ENCODE data around the gene ZBTB33. TPM values are rescaled to one million over a fixed set of nuclear protein-coding genes. Genes with fewer than 3 reads are reported as not detected.

ZBTB33 gene
- total and polyA plus RNA-seq, 2 of the 13 experiments (the other 11 are each of a cell fraction or from before 2014, with no cell fraction given), result 6.5 to 20.2 TPM

DNA sequence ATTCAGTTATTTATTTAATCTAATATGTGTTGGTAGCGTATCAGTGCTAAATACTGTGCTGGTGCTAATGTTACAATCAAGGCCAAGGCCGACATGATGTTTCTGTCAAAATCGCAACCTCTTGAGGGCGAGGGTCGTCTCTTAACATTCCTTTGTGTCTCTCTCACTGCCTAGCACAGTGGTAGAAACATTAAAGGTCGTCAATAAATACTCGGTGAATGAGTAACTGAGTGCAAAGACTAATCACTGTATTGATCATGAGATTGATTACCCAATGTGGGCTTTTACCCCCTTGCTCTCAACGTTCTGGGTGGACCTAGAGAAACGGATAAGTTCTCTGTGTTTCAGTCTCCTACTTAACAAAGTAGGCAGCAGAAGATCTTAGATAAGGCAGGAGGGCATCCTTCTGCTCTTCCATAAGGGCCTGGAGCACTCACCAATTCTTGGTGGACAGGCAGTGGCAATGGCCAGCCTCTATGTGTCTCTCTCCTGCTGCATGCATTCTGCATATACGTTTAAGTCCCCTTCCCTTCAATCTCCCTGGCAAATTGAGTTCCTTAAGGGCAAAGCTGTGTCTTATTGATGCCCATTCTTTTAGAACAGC is 30.5 kb downstream of the ZBTB33 start (continued):
- TF ChIP-seq, protein P1, sequence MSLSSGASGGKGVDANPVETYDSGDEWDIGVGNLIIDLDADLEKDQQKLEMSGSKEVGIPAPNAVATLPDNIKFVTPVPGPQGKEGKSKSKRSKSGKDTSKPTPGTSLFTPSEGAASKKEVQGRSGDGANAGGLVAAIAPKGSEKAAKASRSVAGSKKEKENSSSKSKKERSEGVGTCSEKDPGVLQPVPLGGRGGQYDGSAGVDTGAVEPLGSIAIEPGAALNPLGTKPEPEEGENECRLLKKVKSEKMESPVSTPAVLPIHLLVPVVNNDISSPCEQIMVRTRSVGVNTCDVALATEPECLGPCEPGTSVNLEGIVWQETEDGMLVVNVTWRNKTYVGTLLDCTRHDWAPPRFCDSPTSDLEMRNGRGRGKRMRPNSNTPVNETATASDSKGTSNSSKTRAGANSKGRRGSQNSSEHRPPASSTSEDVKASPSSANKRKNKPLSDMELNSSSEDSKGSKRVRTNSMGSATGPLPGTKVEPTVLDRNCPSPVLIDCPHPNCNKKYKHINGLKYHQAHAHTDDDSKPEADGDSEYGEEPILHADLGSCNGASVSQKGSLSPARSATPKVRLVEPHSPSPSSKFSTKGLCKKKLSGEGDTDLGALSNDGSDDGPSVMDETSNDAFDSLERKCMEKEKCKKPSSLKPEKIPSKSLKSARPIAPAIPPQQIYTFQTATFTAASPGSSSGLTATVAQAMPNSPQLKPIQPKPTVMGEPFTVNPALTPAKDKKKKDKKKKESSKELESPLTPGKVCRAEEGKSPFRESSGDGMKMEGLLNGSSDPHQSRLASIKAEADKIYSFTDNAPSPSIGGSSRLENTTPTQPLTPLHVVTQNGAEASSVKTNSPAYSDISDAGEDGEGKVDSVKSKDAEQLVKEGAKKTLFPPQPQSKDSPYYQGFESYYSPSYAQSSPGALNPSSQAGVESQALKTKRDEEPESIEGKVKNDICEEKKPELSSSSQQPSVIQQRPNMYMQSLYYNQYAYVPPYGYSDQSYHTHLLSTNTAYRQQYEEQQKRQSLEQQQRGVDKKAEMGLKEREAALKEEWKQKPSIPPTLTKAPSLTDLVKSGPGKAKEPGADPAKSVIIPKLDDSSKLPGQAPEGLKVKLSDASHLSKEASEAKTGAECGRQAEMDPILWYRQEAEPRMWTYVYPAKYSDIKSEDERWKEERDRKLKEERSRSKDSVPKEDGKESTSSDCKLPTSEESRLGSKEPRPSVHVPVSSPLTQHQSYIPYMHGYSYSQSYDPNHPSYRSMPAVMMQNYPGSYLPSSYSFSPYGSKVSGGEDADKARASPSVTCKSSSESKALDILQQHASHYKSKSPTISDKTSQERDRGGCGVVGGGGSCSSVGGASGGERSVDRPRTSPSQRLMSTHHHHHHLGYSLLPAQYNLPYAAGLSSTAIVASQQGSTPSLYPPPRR (CRISPR knock-in tag; IDR thresholded peaks at IDR 0.05; ENCODE audit: borderline replicate concordance), result no peak
- TF ChIP-seq ATAD3A (CRISPR knock-in tag; IDR thresholded peaks at IDR 0.05) (no peak), ZNF143 (CRISPR knock-in tag; IDR thresholded peaks at IDR 0.05) (no peak), ZNF781 (CRISPR knock-in tag; IDR thresholded peaks at IDR 0.05; ENCODE audit: borderline replicate concordance, not compliant biosample characterization) (no peak), NR3C1 (CRISPR knock-in tag; IDR thresholded peaks at IDR 0.05) (no peak), ZNF747 (CRISPR knock-in tag; IDR thresholded peaks at IDR 0.05; ENCODE audit: borderline replicate concordance) (no peak), ETV5 (CRISPR knock-in tag; IDR thresholded peaks at IDR 0.05; ENCODE audit: borderline replicate concordance) (no peak), TGIF2 (CRISPR knock-in tag; IDR thresholded peaks at IDR 0.05) (no peak), NR2F2 (IDR thresholded peaks at IDR 0.05; ENCODE audit: borderline replicate concordance, low read depth) (peak; percentile 43; the same call in 1 of the 2 replicates), ZNF136 (CRISPR knock-in tag; IDR thresholded peaks at IDR 0.05; ENCODE audit: low read depth) (no peak), SPEN (CRISPR knock-in tag; IDR thresholded peaks at IDR 0.05; ENCODE audit: low read depth) (no peak), ZNF556 (CRISPR knock-in tag; IDR thresholded peaks at IDR 0.05; ENCODE audit: borderline replicate concordance) (no peak), CCDC6 (CRISPR knock-in tag; IDR thresholded peaks at IDR 0.05) (no peak), ARID5B (CRISPR knock-in tag; IDR thresholded peaks at IDR 0.05) (0 out of 2 replicates have a peak, but pooled peaks have one; percentile 27), ZNF749 (CRISPR knock-in tag; IDR thresholded peaks at IDR 0.05; ENCODE audit: borderline replicate concordance) (no peak), MZF1 (CRISPR knock-in tag; IDR thresholded peaks at IDR 0.05; ENCODE audit: borderline replicate concordance) (no peak), ZNF644 (CRISPR knock-in tag; IDR thresholded peaks at IDR 0.05; ENCODE audit: low read depth) (no peak), SKI (IDR thresholded peaks at IDR 0.05; ENCODE audit: partially characterized antibody) (peak; percentile 35)
- TF ChIP-seq, protein P2, sequence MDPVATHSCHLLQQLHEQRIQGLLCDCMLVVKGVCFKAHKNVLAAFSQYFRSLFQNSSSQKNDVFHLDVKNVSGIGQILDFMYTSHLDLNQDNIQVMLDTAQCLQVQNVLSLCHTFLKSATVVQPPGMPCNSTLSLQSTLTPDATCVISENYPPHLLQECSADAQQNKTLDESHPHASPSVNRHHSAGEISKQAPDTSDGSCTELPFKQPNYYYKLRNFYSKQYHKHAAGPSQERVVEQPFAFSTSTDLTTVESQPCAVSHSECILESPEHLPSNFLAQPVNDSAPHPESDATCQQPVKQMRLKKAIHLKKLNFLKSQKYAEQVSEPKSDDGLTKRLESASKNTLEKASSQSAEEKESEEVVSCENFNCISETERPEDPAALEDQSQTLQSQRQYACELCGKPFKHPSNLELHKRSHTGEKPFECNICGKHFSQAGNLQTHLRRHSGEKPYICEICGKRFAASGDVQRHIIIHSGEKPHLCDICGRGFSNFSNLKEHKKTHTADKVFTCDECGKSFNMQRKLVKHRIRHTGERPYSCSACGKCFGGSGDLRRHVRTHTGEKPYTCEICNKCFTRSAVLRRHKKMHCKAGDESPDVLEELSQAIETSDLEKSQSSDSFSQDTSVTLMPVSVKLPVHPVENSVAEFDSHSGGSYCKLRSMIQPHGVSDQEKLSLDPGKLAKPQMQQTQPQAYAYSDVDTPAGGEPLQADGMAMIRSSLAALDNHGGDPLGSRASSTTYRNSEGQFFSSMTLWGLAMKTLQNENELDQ (CRISPR knock-in tag; IDR thresholded peaks at IDR 0.05; ENCODE audit: borderline replicate concordance), result no peak

Data from HepG2 (cell line).